B cell (primary cell): ENCODE data around the gene USP46. TPM values are rescaled to one million over a fixed set of nuclear protein-coding genes. Genes with fewer than 3 reads are reported as not detected.

Experiments used
- ATAC-seq: fragments of 200-7000 bp; cut with Tn5 transposase; one replicate; pipeline ENCODE4 v1.10.0; 2021; ENCODE audit warnings: low read depth, mild to moderate bottlenecking, moderate number of reproducible peaks, moderate library complexity
- CTCF ChIA-PET: fragments of 350-600 bp; sonication (Branson Sonifier 250); formaldehyde crosslinking; loops from one replicate; lab custom pipeline; 2021; ENCODE audit warnings: antibody characterized with exemption, inconsistent platforms; lab: Charles Lee
- POLR2A ChIA-PET: fragments of 350-600 bp; sonication (Branson Sonifier 250); formaldehyde crosslinking; loops from one replicate; lab custom pipeline; 2021; ENCODE audit warnings: antibody characterized with exemption; lab: Charles Lee
- DNase-seq: peaks from one replicate; pipeline ENCODE4 v3.0.0; 2013
- H2AFZ ChIP-seq: 2 replicates; pipeline ENCODE4 v1.6.1; 2012; ENCODE audit warnings: mild to moderate bottlenecking, low read depth, low read length; ENCODE audit not compliant: insufficient read depth, poor library complexity, severe bottlenecking
- H3K27ac ChIP-seq, 2 donors: 1 replicate in 1 of 2; 2 replicates in 1 of 2; pipeline ENCODE4 v1.5.1; 2012 to 2013; ENCODE audit warnings: low read length in 2 of 2, mild to moderate bottlenecking in 2 of 2, moderate library complexity in 1 of 2
- H3K27me3 ChIP-seq, 4 experiments: fragments of 200-600 bp in 1 of 4; sonication (generic) in 1 of 4; replicated peaks in 1 of 4; 1 replicate in 2 of 4; 2 replicates in 2 of 4; pipeline versions ENCODE4 v1.6.1 to v1.7.0; 2013 to 2016; ENCODE audit warnings: low read length in 3 of 4, mild to moderate bottlenecking in 2 of 4, mixed read lengths in 1 of 4, moderate library complexity in 1 of 4; ENCODE audit not compliant: insufficient read depth in 4 of 4, control insufficient read depth in 3 of 4; ENCODE audit errors: control extremely low read depth in 1 of 4
- H3K36me3 ChIP-seq, 2 experiments: replicated peaks in 1 of 2; 1 replicate in 1 of 2; 2 replicates in 1 of 2; pipeline versions ENCODE4 v1.6.1 to v1.7.1; 2013; ENCODE audit warnings: low read length in 1 of 2; ENCODE audit not compliant: insufficient read depth in 2 of 2, control insufficient read depth in 1 of 2; ENCODE audit errors: control extremely low read depth in 1 of 2, extremely low read depth in 1 of 2
- H3K4me1 ChIP-seq, 2 donors: fragments of 200-600 bp in 1 of 2; sonication (generic) in 1 of 2; 1 replicate in 1 of 2; 2 replicates in 1 of 2; pipeline versions ENCODE4 v1.5.1 to v1.6.1; 2013 to 2017; ENCODE audit warnings: low read length in 2 of 2; ENCODE audit not compliant: control insufficient read depth in 2 of 2, insufficient read depth in 2 of 2
- H3K4me2 ChIP-seq: replicated peaks from 2 replicates; pipeline ENCODE3; 2012; ENCODE audit warnings: mild to moderate bottlenecking, low read depth, low read length; ENCODE audit not compliant: poor library complexity, severe bottlenecking
- H3K4me3 ChIP-seq, 5 experiments: fragments of 200-600 bp in 1 of 5; sonication (generic) in 1 of 5; 1 replicate in 3 of 5; 2 replicates in 2 of 5; pipeline versions ENCODE4 v1.5.1 to v1.7.0; 2011 to 2016; ENCODE audit warnings: low read length in 4 of 5, mild to moderate bottlenecking in 4 of 5, low read depth in 2 of 5, control low read depth in 1 of 5, moderate library complexity in 1 of 5; ENCODE audit not compliant: insufficient read depth in 1 of 5; ENCODE audit errors: control extremely low read depth in 1 of 5, extremely low read depth in 1 of 5
- H3K79me2 ChIP-seq: fragments of 200-600 bp; sonication (generic); one replicate; pipeline ENCODE4 v1.6.0; 2016; ENCODE audit warnings: low read length; ENCODE audit not compliant: control insufficient read depth, insufficient read depth
- H3K9ac ChIP-seq: fragments of 200-600 bp; sonication (generic); 2 replicates; pipeline ENCODE4 v1.6.1; 2017; ENCODE audit warnings: mild to moderate bottlenecking, low read length, moderate library complexity
- H3K9me3 ChIP-seq, 3 donors: one replicate each; pipeline versions ENCODE4 v1.6.1 to v1.7.1; 2013; ENCODE audit warnings: low read length in 2 of 3; ENCODE audit not compliant: control insufficient read depth in 2 of 3, insufficient read depth in 1 of 3; ENCODE audit errors: control extremely low read depth in 1 of 3
- H4K20me1 ChIP-seq: 2 replicates; pipeline ENCODE4 v1.6.0; 2012; ENCODE audit warnings: mild to moderate bottlenecking, low read length; ENCODE audit not compliant: insufficient read depth, control insufficient read depth, poor library complexity, severe bottlenecking
- H3K27ac Mint-ChIP-seq: one replicate; pipeline ENCODE4 v1.8.0; 2021; ENCODE audit warnings: mixed read lengths
- H3K27me3 Mint-ChIP-seq: one replicate; pipeline ENCODE4 v1.8.0; 2021; ENCODE audit warnings: mixed read lengths
- H3K4me1 Mint-ChIP-seq: one replicate; pipeline ENCODE4 v1.8.0; 2021; ENCODE audit warnings: mixed read lengths
- H3K4me3 Mint-ChIP-seq: one replicate; pipeline ENCODE4 v1.8.0; 2021; ENCODE audit warnings: mixed read lengths
- H3K9me3 Mint-ChIP-seq: one replicate; pipeline ENCODE4 v1.8.0; 2022; ENCODE audit warnings: mixed read lengths; ENCODE audit not compliant: insufficient read depth
- EZH2 ChIP-seq: IDR thresholded peaks from 2 replicates; pipeline ENCODE4 v1.6.1; 2012; ENCODE audit warnings: borderline replicate concordance, low read depth, mild to moderate bottlenecking, moderate library complexity, low read length; ENCODE audit not compliant: insufficient read depth, poor library complexity, severe bottlenecking
- WGBS: methylation state at CpG from one replicate; pipeline ENCODE4 v1.1.5; 2013; ENCODE audit warnings: missing lambda C conversion rate; ENCODE audit not compliant: insufficient coverage; 5-methylcytosine and 5-hydroxymethylcytosine counted together
- intact Hi-C: fragments of 100-400 bp; cut with micrococcal nuclease; formaldehyde crosslinking; loops from one replicate; pipeline ENCODE4 v1.10.0; 2022
- polyA plus RNA-seq: library from polyadenylated mRNA; depleted of rRNA; stranded (reverse); fragments of >200 nt; gene quantifications from 2 replicates; pipeline ENCODE4 v1.2.3, GENCODE V29; 2012
- total RNA-seq, 2 donors: library from RNA; stranded (reverse); fragments of 120-200 nt in 1 of 2; gene quantifications; 1 replicate in 1 of 2; 2 replicates in 1 of 2; pipeline versions ENCODE4 v1.2.3 to v1.2.4, GENCODE V29; 2013 to 2022
- TF ChIP-seq, protein P1 (sequence below): fragments of 200-600 bp; IDR thresholded peaks from one replicate; pipeline ENCODE4 v1.8.0; 2022; ENCODE audit warnings: antibody characterized with exemption, mild to moderate bottlenecking

The USP46 gene
- total and polyA plus RNA-seq, 2 donors (not counting 1 experiment from before 2014, with no cell fraction given) = 1.8 to 11.8 TPM

DNA sequence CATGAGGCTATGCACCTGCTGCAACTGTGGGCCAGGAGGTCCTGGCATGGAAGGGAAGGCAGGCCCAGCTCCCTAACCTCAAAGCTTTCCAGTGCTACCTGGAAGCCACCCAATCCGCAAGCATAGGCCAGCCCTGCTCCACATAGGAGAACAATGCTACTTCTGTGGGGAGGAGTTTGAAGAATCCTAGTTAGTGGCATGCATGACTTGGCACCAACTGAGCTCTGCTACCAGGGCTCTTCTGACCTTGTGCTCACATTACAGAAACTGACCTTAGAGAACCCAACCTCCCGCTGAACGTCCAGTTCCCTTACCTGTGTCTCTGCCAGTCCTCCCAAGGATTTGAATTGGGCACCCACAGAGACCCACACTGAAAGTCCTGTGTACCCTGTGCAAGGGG, 58.8 kb downstream of the USP46 start:
- CTCF ChIA-PET = interaction anchor here (1.3 kb wide), 1 partner anchor 13 kb away, joined by 5 read pairs; no protein-coding TSS in a partner anchor
- TF ChIP-seq EZH2 = no peak
- TF ChIP-seq, protein P1, sequence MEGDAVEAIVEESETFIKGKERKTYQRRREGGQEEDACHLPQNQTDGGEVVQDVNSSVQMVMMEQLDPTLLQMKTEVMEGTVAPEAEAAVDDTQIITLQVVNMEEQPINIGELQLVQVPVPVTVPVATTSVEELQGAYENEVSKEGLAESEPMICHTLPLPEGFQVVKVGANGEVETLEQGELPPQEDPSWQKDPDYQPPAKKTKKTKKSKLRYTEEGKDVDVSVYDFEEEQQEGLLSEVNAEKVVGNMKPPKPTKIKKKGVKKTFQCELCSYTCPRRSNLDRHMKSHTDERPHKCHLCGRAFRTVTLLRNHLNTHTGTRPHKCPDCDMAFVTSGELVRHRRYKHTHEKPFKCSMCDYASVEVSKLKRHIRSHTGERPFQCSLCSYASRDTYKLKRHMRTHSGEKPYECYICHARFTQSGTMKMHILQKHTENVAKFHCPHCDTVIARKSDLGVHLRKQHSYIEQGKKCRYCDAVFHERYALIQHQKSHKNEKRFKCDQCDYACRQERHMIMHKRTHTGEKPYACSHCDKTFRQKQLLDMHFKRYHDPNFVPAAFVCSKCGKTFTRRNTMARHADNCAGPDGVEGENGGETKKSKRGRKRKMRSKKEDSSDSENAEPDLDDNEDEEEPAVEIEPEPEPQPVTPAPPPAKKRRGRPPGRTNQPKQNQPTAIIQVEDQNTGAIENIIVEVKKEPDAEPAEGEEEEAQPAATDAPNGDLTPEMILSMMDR = no peak
- DNase-seq (no peak), ATAC-seq (no peak)
- no peak overlapping the region for H3K4me2 ChIP-seq
- no peaks in the 10 kb centered on the region for H3K27me3 Mint-ChIP-seq
- H3K4me3 ChIP-seq = no peak overlapping the region
- H3K4me1 ChIP-seq = no peaks in the 10 kb centered on the region
- H3K27ac Mint-ChIP-seq = no peak overlapping the region
- no peaks in the 10 kb centered on the region for H3K79me2 ChIP-seq
- no peak overlapping the region for H2AFZ ChIP-seq
- 92% methylated on average over 2 of the region's 3 CpGs for WGBS
- H3K27ac ChIP-seq = no peak overlapping the region
- H3K9me3 ChIP-seq = no peaks in the 10 kb centered on the region
- H3K4me1 Mint-ChIP-seq = no peaks in the 10 kb centered on the region
- intact Hi-C loops = no loop called here
- no peaks in the 10 kb centered on the region for H4K20me1 ChIP-seq
- peaks cover 0 to 11% of the 10 kb centered on the region in 2 experiments for H3K36me3 ChIP-seq
- POLR2A ChIA-PET = no interaction called here
- H3K9ac ChIP-seq = no peak overlapping the region
- no peak overlapping the region for H3K4me3 Mint-ChIP-seq
- no peaks in the 10 kb centered on the region for H3K9me3 Mint-ChIP-seq
- H3K27me3 ChIP-seq = no peaks in the 10 kb centered on the region

DNA sequence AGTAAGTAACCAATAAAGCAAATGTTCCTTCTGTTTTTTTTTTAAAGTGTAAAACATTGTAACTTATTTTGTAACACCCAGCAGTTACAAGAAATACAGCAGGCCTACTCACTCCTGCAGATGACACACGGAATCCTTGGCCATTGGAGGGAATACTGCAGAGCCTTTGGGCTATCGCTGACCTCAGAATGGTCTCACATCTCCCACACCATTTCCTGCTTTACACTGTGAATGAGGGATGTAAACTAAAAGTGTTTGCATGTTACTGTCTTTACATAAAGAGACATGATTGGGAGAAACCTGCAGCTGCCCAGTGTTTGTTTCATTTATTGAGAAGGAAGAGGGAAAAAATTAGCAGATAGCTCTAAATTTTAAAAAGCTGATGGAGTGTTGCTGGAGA, 64.1 kb downstream of the USP46 start:
- no peak overlapping the region for H3K4me2 ChIP-seq
- POLR2A ChIA-PET = no interaction called here
- Mint-ChIP-seq H3K27ac (no peak overlapping the region), H3K27me3 (no peaks in the 10 kb centered on the region), H3K9me3 (no peaks in the 10 kb centered on the region), H3K4me3 (no peak overlapping the region), H3K4me1 (no peaks in the 10 kb centered on the region)
- H3K4me1 ChIP-seq = no peaks in the 10 kb centered on the region
- H3K9me3 ChIP-seq = no peaks in the 10 kb centered on the region
- CTCF ChIA-PET = no interaction called here
- H3K79me2 ChIP-seq = no peaks in the 10 kb centered on the region
- WGBS = 100% methylated on average over 1 of the region's 2 CpGs
- H2AFZ ChIP-seq = no peak overlapping the region
- H4K20me1 ChIP-seq = no peaks in the 10 kb centered on the region
- H3K36me3 ChIP-seq = peaks cover 0 to 4% of the 10 kb centered on the region in 2 experiments
- DNase-seq = no peak
- H3K27ac ChIP-seq = no peak overlapping the region
- no peaks in the 10 kb centered on the region for H3K27me3 ChIP-seq
- intact Hi-C loops = no loop called here
- ATAC-seq = no peak
- no peak overlapping the region for H3K9ac ChIP-seq
- TF ChIP-seq EZH2 = no peak
- TF ChIP-seq, protein P1 = no peak
- no peak overlapping the region for H3K4me3 ChIP-seq
